ENCODE data around the gene BLMH. TPM values are rescaled to one million over a fixed set of nuclear protein-coding genes. Genes with fewer than 3 reads are reported as not detected.

The BLMH gene
- total RNA-seq, 1 experiment from 2014 or later, result 33.7 TPM

DNA sequence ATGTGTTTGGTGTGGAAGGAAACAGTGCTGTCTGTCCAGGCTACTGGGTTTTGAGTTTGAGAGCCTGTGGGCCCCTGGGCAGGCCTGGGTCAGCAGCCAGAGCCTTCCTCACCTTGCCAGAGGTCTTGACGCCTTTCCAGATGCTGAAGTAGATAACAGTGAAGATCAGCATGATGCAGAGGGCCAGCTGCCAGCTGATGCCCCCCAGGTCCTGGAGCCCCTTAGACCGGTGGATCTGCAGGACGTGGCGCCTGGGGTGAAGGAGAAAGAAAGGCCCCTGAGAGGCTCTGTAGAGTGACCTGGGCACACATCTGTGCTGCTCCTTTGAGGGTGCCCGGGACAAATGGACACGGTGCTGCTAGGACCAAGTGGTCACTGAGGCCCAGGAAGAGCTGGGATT is 74.7 kb downstream of the BLMH start:
- Mint-ChIP-seq H3K4me1 (ENCODE audit: low read depth, unreplicated experiment) (no peaks in the 10 kb centered on the region), H3K27me3 (ENCODE audit: unreplicated experiment) (peaks cover 46% of the 10 kb centered on the region), H3K4me3 (ENCODE audit: low read depth, unreplicated experiment) (no peak overlapping the region), H3K9me3 (ENCODE audit: low read depth, unreplicated experiment) (no peaks in the 10 kb centered on the region), H3K36me3 (ENCODE audit: insufficient read depth, unreplicated experiment) (no peaks in the 10 kb centered on the region), H3K27ac (ENCODE audit: unreplicated experiment) (no peak overlapping the region)
- TF ChIP-seq, protein P1, sequence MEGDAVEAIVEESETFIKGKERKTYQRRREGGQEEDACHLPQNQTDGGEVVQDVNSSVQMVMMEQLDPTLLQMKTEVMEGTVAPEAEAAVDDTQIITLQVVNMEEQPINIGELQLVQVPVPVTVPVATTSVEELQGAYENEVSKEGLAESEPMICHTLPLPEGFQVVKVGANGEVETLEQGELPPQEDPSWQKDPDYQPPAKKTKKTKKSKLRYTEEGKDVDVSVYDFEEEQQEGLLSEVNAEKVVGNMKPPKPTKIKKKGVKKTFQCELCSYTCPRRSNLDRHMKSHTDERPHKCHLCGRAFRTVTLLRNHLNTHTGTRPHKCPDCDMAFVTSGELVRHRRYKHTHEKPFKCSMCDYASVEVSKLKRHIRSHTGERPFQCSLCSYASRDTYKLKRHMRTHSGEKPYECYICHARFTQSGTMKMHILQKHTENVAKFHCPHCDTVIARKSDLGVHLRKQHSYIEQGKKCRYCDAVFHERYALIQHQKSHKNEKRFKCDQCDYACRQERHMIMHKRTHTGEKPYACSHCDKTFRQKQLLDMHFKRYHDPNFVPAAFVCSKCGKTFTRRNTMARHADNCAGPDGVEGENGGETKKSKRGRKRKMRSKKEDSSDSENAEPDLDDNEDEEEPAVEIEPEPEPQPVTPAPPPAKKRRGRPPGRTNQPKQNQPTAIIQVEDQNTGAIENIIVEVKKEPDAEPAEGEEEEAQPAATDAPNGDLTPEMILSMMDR (IDR thresholded peaks at IDR 0.05; ENCODE audit: unreplicated experiment), result no peak
- CTCF ChIA-PET, result no interaction called here
- intact Hi-C loops (cut with micrococcal nuclease; ENCODE audit: unreplicated experiment), result no loop called here
- BruUV-seq (replicated peaks), result no TSS peak
- DNase-seq, result no peak

DNA sequence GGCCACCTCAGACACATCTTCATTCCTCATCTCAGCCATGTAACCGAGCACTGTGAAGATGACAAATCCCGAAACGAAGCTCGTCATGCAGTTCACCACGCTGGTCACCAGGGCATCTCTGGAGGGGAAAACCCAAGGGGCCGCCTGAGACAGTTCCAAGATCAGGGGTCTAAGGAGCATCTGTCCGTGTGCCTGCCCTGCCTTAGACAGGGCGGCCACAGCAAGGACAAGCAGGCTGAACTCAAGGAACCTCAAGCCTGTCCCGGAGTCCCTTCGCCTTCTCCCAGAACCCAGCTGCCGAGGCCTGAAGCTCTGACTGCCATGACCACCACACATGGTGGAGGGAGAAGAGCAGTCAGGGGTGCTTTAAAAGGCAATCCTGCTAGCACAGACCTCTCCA is 79.0 kb downstream of the BLMH start:
- Mint-ChIP-seq H3K9me3 (ENCODE audit: low read depth, unreplicated experiment) (no peaks in the 10 kb centered on the region), H3K4me3 (ENCODE audit: low read depth, unreplicated experiment) (no peak overlapping the region), H3K36me3 (ENCODE audit: insufficient read depth, unreplicated experiment) (no peaks in the 10 kb centered on the region), H3K27me3 (ENCODE audit: unreplicated experiment) (peaks cover 56% of the 10 kb centered on the region), H3K27ac (ENCODE audit: unreplicated experiment) (no peak overlapping the region), H3K4me1 (ENCODE audit: low read depth, unreplicated experiment) (no peaks in the 10 kb centered on the region)
- CTCF ChIA-PET, result no interaction called here
- TF ChIP-seq, protein P1 (IDR thresholded peaks at IDR 0.05; ENCODE audit: unreplicated experiment), result no peak
- BruUV-seq (replicated peaks), result no TSS peak
- no peak for DNase-seq
- intact Hi-C loops (cut with micrococcal nuclease; ENCODE audit: unreplicated experiment), result no loop called here

DNA sequence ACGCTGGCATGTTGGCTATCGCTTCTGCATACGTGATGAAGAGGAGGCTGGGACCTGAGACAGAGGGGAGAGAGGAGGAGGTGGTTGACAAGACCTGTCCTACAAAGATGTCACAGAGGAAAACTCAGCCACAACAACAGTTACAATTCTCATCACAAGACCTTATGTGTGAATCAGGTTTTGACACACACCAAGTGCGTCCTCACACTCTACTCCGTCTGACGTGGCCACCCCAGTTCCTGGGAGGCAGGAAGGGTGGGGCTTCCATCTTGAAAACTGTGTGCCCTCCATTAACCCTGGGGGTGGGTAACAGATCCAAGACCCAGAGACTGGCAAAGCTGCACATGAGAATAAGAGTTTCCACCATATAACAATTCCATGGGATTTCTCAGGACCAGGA is 80.4 kb downstream of the BLMH start:
- peaks cover 52% of the 10 kb centered on the region for H3K27me3 Mint-ChIP-seq (ENCODE audit: unreplicated experiment)
- CTCF ChIA-PET, result no interaction called here
- intact Hi-C loops (cut with micrococcal nuclease; ENCODE audit: unreplicated experiment), result no loop called here
- H3K27ac Mint-ChIP-seq (ENCODE audit: unreplicated experiment), result no peak overlapping the region
- no peaks in the 10 kb centered on the region for H3K4me1 Mint-ChIP-seq (ENCODE audit: low read depth, unreplicated experiment)
- no peak for DNase-seq
- TF ChIP-seq, protein P1 (IDR thresholded peaks at IDR 0.05; ENCODE audit: unreplicated experiment), result no peak
- no peaks in the 10 kb centered on the region for H3K9me3 Mint-ChIP-seq (ENCODE audit: low read depth, unreplicated experiment)
- no peak overlapping the region for H3K4me3 Mint-ChIP-seq (ENCODE audit: low read depth, unreplicated experiment)
- no peaks in the 10 kb centered on the region for H3K36me3 Mint-ChIP-seq (ENCODE audit: insufficient read depth, unreplicated experiment)
- no TSS peak for BruUV-seq (replicated peaks)

DNA sequence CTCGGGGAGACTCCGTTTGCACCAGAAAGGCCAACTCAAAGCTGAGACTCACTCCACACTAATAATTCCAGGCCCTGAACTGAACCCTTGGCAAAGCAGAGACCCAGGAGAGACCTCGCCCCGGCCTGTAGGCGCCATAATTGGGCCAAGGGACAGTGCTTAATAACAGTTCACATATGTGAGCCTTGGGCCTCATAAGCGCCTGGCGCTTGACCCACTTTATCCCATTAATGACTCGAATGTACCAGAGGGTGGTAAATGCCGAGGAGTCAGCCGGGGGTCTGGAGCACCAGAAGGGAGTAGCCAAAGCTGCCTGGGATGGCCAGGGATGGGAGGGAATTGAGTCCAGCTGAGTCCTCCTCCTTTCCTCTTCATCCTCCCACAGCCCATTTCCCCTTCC is 80.8 kb downstream of the BLMH start:
- TF ChIP-seq, protein P1 (IDR thresholded peaks at IDR 0.05; ENCODE audit: unreplicated experiment), result no peak
- H3K4me3 Mint-ChIP-seq (ENCODE audit: low read depth, unreplicated experiment), result no peak overlapping the region
- CTCF ChIA-PET, result no interaction called here
- no peak for DNase-seq
- H3K4me1 Mint-ChIP-seq (ENCODE audit: low read depth, unreplicated experiment), result no peaks in the 10 kb centered on the region
- H3K27me3 Mint-ChIP-seq (ENCODE audit: unreplicated experiment), result peaks cover 49% of the 10 kb centered on the region
- no peaks in the 10 kb centered on the region for H3K9me3 Mint-ChIP-seq (ENCODE audit: low read depth, unreplicated experiment)
- intact Hi-C loops (cut with micrococcal nuclease; ENCODE audit: unreplicated experiment), result no loop called here
- H3K36me3 Mint-ChIP-seq (ENCODE audit: insufficient read depth, unreplicated experiment), result no peaks in the 10 kb centered on the region
- no TSS peak for BruUV-seq (replicated peaks)
- no peak overlapping the region for H3K27ac Mint-ChIP-seq (ENCODE audit: unreplicated experiment)

DNA sequence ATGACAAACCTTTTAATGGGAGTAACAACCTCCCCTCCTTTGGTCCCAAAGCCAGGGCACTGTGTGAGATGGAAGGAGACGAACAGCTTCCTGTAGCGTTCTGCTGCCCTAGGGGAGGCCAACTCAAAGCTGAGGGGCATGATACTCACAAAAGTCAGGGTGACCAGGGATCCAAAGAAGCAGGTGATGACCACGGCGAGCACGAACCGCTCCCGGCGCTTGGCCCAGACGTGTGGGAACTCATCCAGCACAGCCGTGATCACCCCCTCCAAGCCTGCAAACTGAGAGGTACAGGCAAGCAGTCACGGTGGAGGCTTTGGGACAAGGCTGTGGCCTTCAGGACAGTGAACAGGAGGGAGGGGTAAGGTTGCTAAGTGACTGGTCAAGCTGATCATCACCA is 81.4 kb downstream of the BLMH start:
- intact Hi-C loops (cut with micrococcal nuclease; ENCODE audit: unreplicated experiment), result no loop called here
- CTCF ChIA-PET, result no interaction called here
- Mint-ChIP-seq H3K4me3 (ENCODE audit: low read depth, unreplicated experiment) (no peak overlapping the region), H3K36me3 (ENCODE audit: insufficient read depth, unreplicated experiment) (no peaks in the 10 kb centered on the region), H3K9me3 (ENCODE audit: low read depth, unreplicated experiment) (no peaks in the 10 kb centered on the region), H3K27me3 (ENCODE audit: unreplicated experiment) (peaks cover 49% of the 10 kb centered on the region), H3K4me1 (ENCODE audit: low read depth, unreplicated experiment) (no peaks in the 10 kb centered on the region), H3K27ac (ENCODE audit: unreplicated experiment) (no peak overlapping the region)
- DNase-seq, result no peak
- BruUV-seq (replicated peaks), result no TSS peak
- TF ChIP-seq, protein P1 (IDR thresholded peaks at IDR 0.05; ENCODE audit: unreplicated experiment), result no peak
